ENCODE results near the gene BBS5. TPM values are rescaled to one million over a fixed set of nuclear protein-coding genes. Genes with fewer than 3 reads are reported as not detected.

The BBS5 gene
- total RNA-seq, 1 donor from 2014 or later, result 1.5 TPM

GRCh38 chr2:169478339-169478738, 955 bp upstream of the BBS5 start:
- H3K4me3 ChIP-seq, result peak overlapping the region in 1 of 2 donors; percentile 83
- TF ChIP-seq CTCF (IDR thresholded peaks at IDR 0.05), result no peak
- peak overlapping the region in 1 of 2 donors; percentile 76 for H3K27ac ChIP-seq
- intact Hi-C loops (cut with DNase I), result loop anchor here (5.0 kb wide), 1 partner anchor 104 kb away; the partner anchor contains the start of gene PPIG
- peaks cover 0 to 4% of the 10 kb centered on the region in 2 donors for H3K36me3 ChIP-seq
- peaks cover 0 to 5% of the 10 kb centered on the region in 2 donors for H3K4me1 ChIP-seq
- H3K9me3 ChIP-seq, result no peaks in the 10 kb centered on the region
- DNase-seq (ENCODE audit: low spot score in 2 of 2), result peak in 1 of 2 donors; percentile 65
- no peaks in the 10 kb centered on the region for H3K27me3 ChIP-seq

GRCh38 chr2:169478745-169479256, 493 bp upstream of the BBS5 start:
- Histone ChIP-seq H3K27me3 (no peaks in the 10 kb centered on the region), H3K27ac (peak overlapping the region; percentile 35 to 76), H3K4me3 (peak overlapping the region; percentile 67 to 83), H3K4me1 (peaks cover 0 to 5% of the 10 kb centered on the region in 2 donors), H3K36me3 (peaks cover 0 to 7% of the 10 kb centered on the region in 2 donors), H3K9me3 (no peaks in the 10 kb centered on the region)
- intact Hi-C loops (cut with DNase I), result loop anchor here (5.0 kb wide), 1 partner anchor 104 kb away; the partner anchor contains the start of gene PPIG
- DNase-seq (ENCODE audit: low spot score in 2 of 2), result no peak
- no peak for TF ChIP-seq CTCF (IDR thresholded peaks at IDR 0.05)

GRCh38 chr2:169480079-169480465, 778 bp downstream of the BBS5 start:
- Histone ChIP-seq H3K36me3 (peaks cover 0 to 12% of the 10 kb centered on the region in 2 donors), H3K27ac (peak overlapping the region; percentile 35 to 76), H3K27me3 (no peaks in the 10 kb centered on the region), H3K9me3 (no peaks in the 10 kb centered on the region), H3K4me3 (peak overlapping the region; percentile 67 to 83), H3K4me1 (peaks cover 0 to 5% of the 10 kb centered on the region in 2 donors)
- no peak for DNase-seq (ENCODE audit: low spot score in 2 of 2)
- intact Hi-C loops (cut with DNase I), result no loop called here
- TF ChIP-seq CTCF (IDR thresholded peaks at IDR 0.05), result no peak

- Histone ChIP-seq H3K4me3 (no peak overlapping the region), H3K27me3 (no peaks in the 10 kb centered on the region), H3K9me3 (no peaks in the 10 kb centered on the region), H3K36me3 (peaks cover 14 to 21% of the 10 kb centered on the region in 2 donors), H3K4me1 (no peaks in the 10 kb centered on the region), H3K27ac (no peak overlapping the region)
- intact Hi-C loops (cut with DNase I), result no loop called here
- DNase-seq (ENCODE audit: low spot score in 2 of 2), result no peak
- no peak for TF ChIP-seq CTCF (IDR thresholded peaks at IDR 0.05)
Measured at GRCh38 chr2:169485650-169486138, 6.4 kb downstream of the BBS5 start.

- no peaks in the 10 kb centered on the region for H3K9me3 ChIP-seq
- TF ChIP-seq CTCF (IDR thresholded peaks at IDR 0.05), result no peak
- no peak overlapping the region for H3K27ac ChIP-seq
- intact Hi-C loops (cut with DNase I), result no loop called here
- H3K4me3 ChIP-seq, result no peak overlapping the region
- peaks cover 15 to 21% of the 10 kb centered on the region in 2 donors for H3K36me3 ChIP-seq
- no peaks in the 10 kb centered on the region for H3K4me1 ChIP-seq
- H3K27me3 ChIP-seq, result no peaks in the 10 kb centered on the region
- DNase-seq (ENCODE audit: low spot score in 2 of 2), result no peak
Measured at GRCh38 chr2:169486487-169486886, 7.2 kb downstream of the BBS5 start.
